Measurements from ENCODE around the gene LMAN1L. TPM values are rescaled to one million over a fixed set of nuclear protein-coding genes. Genes with fewer than 3 reads are reported as not detected.

Gene LMAN1L
- total and polyA plus RNA-seq, 2 experiments from 2014 or later, result not detected

GRCh38 chr15:74843891-74844299 is 31.3 kb downstream of the LMAN1L start:
- Histone ChIP-seq H4K20me1 (ENCODE audit: insufficient read depth) (no peaks in the 10 kb centered on the region), H3K9ac (peak overlapping the region; percentile 90), H3K27ac (peak overlapping the region; percentile 69), H3K36me3 (ENCODE audit: low read depth) (no peaks in the 10 kb centered on the region), H3K9me2 (ENCODE audit: insufficient read depth) (no peaks in the 10 kb centered on the region), H3K9me3 (ENCODE audit: low read depth) (no peaks in the 10 kb centered on the region), H3K4me1 (ENCODE audit: insufficient read depth) (peaks cover 7% of the 10 kb centered on the region; the same call in 1 of the 2 replicates), H3K27me3 (replicated peaks; ENCODE audit: insufficient read depth) (no peaks in the 10 kb centered on the region), H3K4me2 (ENCODE audit: unreplicated experiment) (peak overlapping the region; percentile 76), H2AFZ (peak overlapping the region; percentile 89; the same call in 1 of the 2 replicates), H3K4me3 (peak overlapping the region; percentile 92; the same call in 1 of the 2 replicates), H3F3A (ENCODE audit: insufficient read depth) (peaks cover 6% of the 10 kb centered on the region; the same call in 1 of the 2 replicates), H3K79me2 (ENCODE audit: insufficient read depth) (no peaks in the 10 kb centered on the region)
- WGBS, 2 experiments (ENCODE audit: low coverage in 1 of 2, low lambda C conversion rate in 2 of 2, missing lambda C conversion rate in 2 of 2), result 67 to 74% methylated on average over 8 to 12 of the region's 12 CpGs
- no peak for TF ChIP-seq EZH2 (IDR thresholded peaks at IDR 0.05; ENCODE audit: insufficient read depth, poor library complexity, severe bottlenecking)
- in situ Hi-C loops (cut with MboI), result no loop called here
- no peak for DNase-seq

- Histone ChIP-seq H2AFZ (no peak overlapping the region), H3K9me2 (ENCODE audit: insufficient read depth) (no peaks in the 10 kb centered on the region), H4K20me1 (ENCODE audit: insufficient read depth) (no peaks in the 10 kb centered on the region), H3K9me3 (ENCODE audit: low read depth) (no peaks in the 10 kb centered on the region), H3K36me3 (ENCODE audit: low read depth) (no peaks in the 10 kb centered on the region), H3K4me3 (no peak overlapping the region), H3F3A (ENCODE audit: insufficient read depth) (peaks cover 6% of the 10 kb centered on the region; the same call in 1 of the 2 replicates), H3K27me3 (replicated peaks; ENCODE audit: insufficient read depth) (no peaks in the 10 kb centered on the region), H3K4me1 (ENCODE audit: insufficient read depth) (peaks cover 7% of the 10 kb centered on the region; the same call in 1 of the 2 replicates), H3K27ac (no peak overlapping the region), H3K9ac (no peak overlapping the region), H3K79me2 (ENCODE audit: insufficient read depth) (no peaks in the 10 kb centered on the region), H3K4me2 (ENCODE audit: unreplicated experiment) (no peak overlapping the region)
- DNase-seq, result no peak
- in situ Hi-C loops (cut with MboI), result no loop called here
- TF ChIP-seq EZH2 (IDR thresholded peaks at IDR 0.05; ENCODE audit: insufficient read depth, poor library complexity, severe bottlenecking) (no peak), EZH2phosphoT487 (IDR thresholded peaks at IDR 0.05; ENCODE audit: insufficient read depth, low read depth) (no peak)
- WGBS, 2 experiments (ENCODE audit: low coverage in 1 of 2, low lambda C conversion rate in 2 of 2, missing lambda C conversion rate in 2 of 2), result 73 to 77% methylated on average over 12 of the region's 12 CpGs
Measured at GRCh38 chr15:74844319-74845207, 31.9 kb downstream of the LMAN1L start.

- no peak overlapping the region for H3K4me3 ChIP-seq
- peaks cover 6% of the 10 kb centered on the region; the same call in 1 of the 2 replicates for H3F3A ChIP-seq (ENCODE audit: insufficient read depth)
- no peak overlapping the region for H2AFZ ChIP-seq
- H3K27ac ChIP-seq, result no peak overlapping the region
- TF ChIP-seq EZH2 (IDR thresholded peaks at IDR 0.05; ENCODE audit: insufficient read depth, poor library complexity, severe bottlenecking), result no peak
- TF ChIP-seq EZH2phosphoT487 (IDR thresholded peaks at IDR 0.05; ENCODE audit: insufficient read depth, low read depth), result no peak
- no peaks in the 10 kb centered on the region for H3K9me2 ChIP-seq (ENCODE audit: insufficient read depth)
- peaks cover 7% of the 10 kb centered on the region; the same call in 1 of the 2 replicates for H3K4me1 ChIP-seq (ENCODE audit: insufficient read depth)
- no peak overlapping the region for H3K4me2 ChIP-seq (ENCODE audit: unreplicated experiment)
- H4K20me1 ChIP-seq (ENCODE audit: insufficient read depth), result no peaks in the 10 kb centered on the region
- WGBS, 2 experiments (ENCODE audit: low coverage in 1 of 2, low lambda C conversion rate in 2 of 2, missing lambda C conversion rate in 2 of 2), result 69 to 70% methylated on average over 5 of the region's 5 CpGs
- no peaks in the 10 kb centered on the region for H3K36me3 ChIP-seq (ENCODE audit: low read depth)
- no peaks in the 10 kb centered on the region for H3K9me3 ChIP-seq (ENCODE audit: low read depth)
- DNase-seq, result no peak
- no peak overlapping the region for H3K9ac ChIP-seq
- H3K79me2 ChIP-seq (ENCODE audit: insufficient read depth), result no peaks in the 10 kb centered on the region
- in situ Hi-C loops (cut with MboI), result no loop called here
- H3K27me3 ChIP-seq (replicated peaks; ENCODE audit: insufficient read depth), result no peaks in the 10 kb centered on the region
Measured at GRCh38 chr15:74845208-74845568, 32.6 kb downstream of the LMAN1L start.

GRCh38 chr15:74845581-74845980 is 32.9 kb downstream of the LMAN1L start:
- no peaks in the 10 kb centered on the region for H3K9me2 ChIP-seq (ENCODE audit: insufficient read depth)
- 93 to 100% methylated on average over 4 of the region's 4 CpGs for WGBS, 2 experiments (ENCODE audit: low coverage in 1 of 2, low lambda C conversion rate in 2 of 2, missing lambda C conversion rate in 2 of 2)

More at GRCh38 chr15:74845581-74845980, 32.9 kb downstream of the LMAN1L start:
- in situ Hi-C loops (cut with MboI), result no loop called here
- Histone ChIP-seq H3K9ac (no peak overlapping the region), H3K4me2 (ENCODE audit: unreplicated experiment) (no peak overlapping the region), H3K27ac (no peak overlapping the region), H4K20me1 (ENCODE audit: insufficient read depth) (no peaks in the 10 kb centered on the region), H3K79me2 (ENCODE audit: insufficient read depth) (no peaks in the 10 kb centered on the region), H3F3A (ENCODE audit: insufficient read depth) (peaks cover 6% of the 10 kb centered on the region; the same call in 1 of the 2 replicates), H3K4me1 (ENCODE audit: insufficient read depth) (peaks cover 7% of the 10 kb centered on the region; the same call in 1 of the 2 replicates), H2AFZ (no peak overlapping the region), H3K36me3 (ENCODE audit: low read depth) (no peaks in the 10 kb centered on the region), H3K4me3 (no peak overlapping the region), H3K27me3 (replicated peaks; ENCODE audit: insufficient read depth) (no peaks in the 10 kb centered on the region), H3K9me3 (ENCODE audit: low read depth) (no peaks in the 10 kb centered on the region)
- no peak for DNase-seq
- no peak for TF ChIP-seq EZH2 (IDR thresholded peaks at IDR 0.05; ENCODE audit: insufficient read depth, poor library complexity, severe bottlenecking)
- no peak for TF ChIP-seq EZH2phosphoT487 (IDR thresholded peaks at IDR 0.05; ENCODE audit: insufficient read depth, low read depth)

Measured in GM23248 (cell line).